ENCODE data around the gene ABCA1.

GRCh38 chr9:104831681-104832080 lies 96.3 kb downstream of the ABCA1 start:
- TF ChIP-seq, protein P1, sequence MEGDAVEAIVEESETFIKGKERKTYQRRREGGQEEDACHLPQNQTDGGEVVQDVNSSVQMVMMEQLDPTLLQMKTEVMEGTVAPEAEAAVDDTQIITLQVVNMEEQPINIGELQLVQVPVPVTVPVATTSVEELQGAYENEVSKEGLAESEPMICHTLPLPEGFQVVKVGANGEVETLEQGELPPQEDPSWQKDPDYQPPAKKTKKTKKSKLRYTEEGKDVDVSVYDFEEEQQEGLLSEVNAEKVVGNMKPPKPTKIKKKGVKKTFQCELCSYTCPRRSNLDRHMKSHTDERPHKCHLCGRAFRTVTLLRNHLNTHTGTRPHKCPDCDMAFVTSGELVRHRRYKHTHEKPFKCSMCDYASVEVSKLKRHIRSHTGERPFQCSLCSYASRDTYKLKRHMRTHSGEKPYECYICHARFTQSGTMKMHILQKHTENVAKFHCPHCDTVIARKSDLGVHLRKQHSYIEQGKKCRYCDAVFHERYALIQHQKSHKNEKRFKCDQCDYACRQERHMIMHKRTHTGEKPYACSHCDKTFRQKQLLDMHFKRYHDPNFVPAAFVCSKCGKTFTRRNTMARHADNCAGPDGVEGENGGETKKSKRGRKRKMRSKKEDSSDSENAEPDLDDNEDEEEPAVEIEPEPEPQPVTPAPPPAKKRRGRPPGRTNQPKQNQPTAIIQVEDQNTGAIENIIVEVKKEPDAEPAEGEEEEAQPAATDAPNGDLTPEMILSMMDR (IDR thresholded peaks at IDR 0.05), result no peak
- no peak for TF ChIP-seq POLR2A (IDR thresholded peaks at IDR 0.05)
